ENCODE measurements around the gene AOC2. TPM values are rescaled to one million over a fixed set of nuclear protein-coding genes. Genes with fewer than 3 reads are reported as not detected.

AOC2 gene
- total and polyA plus RNA-seq, 2 of the 13 experiments (the other 11 are each of a cell fraction or from before 2014, with no cell fraction given), result 1.2 to 3.3 TPM

- no peak for TF ChIP-seq RERE (CRISPR knock-in tag; IDR thresholded peaks at IDR 0.05; ENCODE audit: low read depth)
- TF ChIP-seq ZNF83 (CRISPR knock-in tag; IDR thresholded peaks at IDR 0.05; ENCODE audit: borderline replicate concordance), result no peak
- TF ChIP-seq CREBL2 (CRISPR knock-in tag; IDR thresholded peaks at IDR 0.05; ENCODE audit: borderline replicate concordance), result no peak
- TF ChIP-seq ZNF326 (CRISPR knock-in tag; IDR thresholded peaks at IDR 0.05; ENCODE audit: borderline replicate concordance), result no peak
- TF ChIP-seq KDM4B (CRISPR knock-in tag; IDR thresholded peaks at IDR 0.05), result 0 out of 2 replicates have a peak, but pooled peaks have one; percentile 19
- TF ChIP-seq ZNF367 (CRISPR knock-in tag; IDR thresholded peaks at IDR 0.05; ENCODE audit: borderline replicate concordance), result no peak
- TF ChIP-seq ZNF703 (CRISPR knock-in tag; IDR thresholded peaks at IDR 0.05; ENCODE audit: borderline replicate concordance), result no peak
- TF ChIP-seq SP4 (CRISPR knock-in tag; IDR thresholded peaks at IDR 0.05), result no peak
- no peak for TF ChIP-seq ZNF546 (CRISPR knock-in tag; conservative IDR thresholded peaks at IDR 0.05)
- TF ChIP-seq ZNF362 (CRISPR knock-in tag; IDR thresholded peaks at IDR 0.05; ENCODE audit: borderline replicate concordance), result no peak
- TF ChIP-seq RARA (CRISPR knock-in tag; IDR thresholded peaks at IDR 0.05), result peak; percentile 86
- no peak for TF ChIP-seq ZSCAN9 (CRISPR knock-in tag; IDR thresholded peaks at IDR 0.05; ENCODE audit: borderline replicate concordance)
- no peak for TF ChIP-seq ZNF407 (CRISPR knock-in tag; IDR thresholded peaks at IDR 0.05; ENCODE audit: not compliant biosample characterization)
Measured at GRCh38 chr17:42803074-42803883, 41.1 kb upstream of the AOC2 start (continued).

All from HepG2 (cell line).